ENCODE data around the gene SEC24A. TPM values are rescaled to one million over a fixed set of nuclear protein-coding genes. Genes with fewer than 3 reads are reported as not detected.

The SEC24A gene
- total and polyA plus RNA-seq, 2 donors (not counting 3 experiments of a cell fraction or from before 2014, with no cell fraction given), result 19.8 to 30.0 TPM

- Histone ChIP-seq H3K4me1 (ENCODE audit: control insufficient read depth, extremely low read depth, insufficient read depth, low read length) (no peaks in the 10 kb centered on the region), H3K4me2 (ENCODE audit: insufficient read depth, low read length) (no peak overlapping the region), H3K4me3 (replicated peaks in 1 of 3; ENCODE audit: insufficient read depth in 1 of 3, low read depth in 1 of 3, low read length in 3 of 3) (no peak overlapping the region), H3K27ac (ENCODE audit: insufficient read depth, low read depth, low read length) (no peak overlapping the region), H2AFZ (ENCODE audit: low read depth, low read length) (no peak overlapping the region), H3K27me3 (ENCODE audit: control insufficient read depth in 2 of 2, insufficient read depth in 2 of 2, low read length in 2 of 2) (no peaks in the 10 kb centered on the region), H4K20me1 (replicated peaks; ENCODE audit: control insufficient read depth, extremely low read depth, insufficient read depth, low read length) (no peaks in the 10 kb centered on the region), H3K9ac (replicated peaks; ENCODE audit: extremely low read depth, insufficient read depth, low read length) (no peak overlapping the region), H3K79me2 (ENCODE audit: control insufficient read depth, insufficient read depth, low read length) (no peaks in the 10 kb centered on the region), H3K9me1 (replicated peaks; ENCODE audit: control insufficient read depth, extremely low read depth, insufficient read depth, low read length) (no peaks in the 10 kb centered on the region), H3K9me3 (replicated peaks; ENCODE audit: control insufficient read depth, insufficient read depth, low read length) (no peaks in the 10 kb centered on the region), H3K36me3 (ENCODE audit: control insufficient read depth in 2 of 2, extremely low read depth in 1 of 2, insufficient read depth in 2 of 2, low read length in 2 of 2) (peaks cover 0 to 5% of the 10 kb centered on the region in 2 experiments)
- DNase-seq (ENCODE audit: low read depth, low spot score), result no peak
- TF ChIP-seq GATA2 (IDR thresholded peaks at IDR 0.05; ENCODE audit: insufficient read depth, insufficient read length, low read depth, low read length) (no peak), POLR2AphosphoS5 (IDR thresholded peaks at IDR 0.05; ENCODE audit: insufficient read depth, low read depth, low read length) (no peak), EZH2 (IDR thresholded peaks at IDR 0.05; ENCODE audit: borderline replicate concordance, low read depth, low read length, severe bottlenecking) (no peak), CTCF (IDR thresholded peaks at IDR 0.05; ENCODE audit: extremely low read depth in 1 of 2, insufficient read depth in 1 of 2, low read depth in 1 of 2, low read length in 2 of 2) (no peak), MAX (IDR thresholded peaks at IDR 0.05; ENCODE audit: insufficient read depth, insufficient read length) (no peak), JUN (IDR thresholded peaks at IDR 0.05; ENCODE audit: borderline replicate concordance, insufficient read depth, insufficient read length, low read depth) (no peak), POLR2A (IDR thresholded peaks at IDR 0.05; ENCODE audit: low read depth, low read length) (no peak), FOS (IDR thresholded peaks at IDR 0.05; ENCODE audit: borderline replicate concordance, insufficient read depth, low read length) (no peak), MYC (IDR thresholded peaks at IDR 0.05; ENCODE audit: low read depth, low read length) (no peak)
- dilution Hi-C loops (cut with MboI; ENCODE audit: extremely low pct_ligation_motif_present, low sequenced_read_pairs), result no loop called here
- no peak for FAIRE-seq
- intact Hi-C loops (cut with micrococcal nuclease), result no loop called here
- ChIA-PET CTCF (interaction anchor here (2.9 kb wide), 1 partner anchor 14 kb away, joined by 13 read pairs; no protein-coding TSS in a partner anchor), POLR2A (no interaction called here)
- BruUV-seq (replicated peaks), result no TSS peak
Observed at GRCh38 chr5:134600600-134600999, 48.0 kb upstream of the SEC24A start.

All from endothelial cell of umbilical vein (primary cell).